PC-3 (cell line): Measurements from ENCODE around the gene AUTS2.

ENCODE experiments used
- CTCF ChIP-seq: fragments of 300-600 bp; sonication (generic); conservative IDR thresholded peaks from 2 replicates; pipeline ENCODE4 v1.5.1; 2017; ENCODE audit warnings: antibody characterized with exemption, low read depth, mild to moderate bottlenecking, low read length
- EZH2 ChIP-seq: fragments of 300-600 bp; sonication (generic); IDR thresholded peaks from one replicate; pipeline ENCODE4 v1.6.1; 2017; ENCODE audit warnings: antibody characterized with exemption, mild to moderate bottlenecking, low read length; ENCODE audit not compliant: unreplicated experiment

GRCh38 chr7:69550991-69551390 is 47.3 kb upstream of the AUTS2 start:
- TF ChIP-seq CTCF, result no peak
- no peak for TF ChIP-seq EZH2
